Measurements from ENCODE around the gene ITGB1BP2.
"Not testable (repeated sequence)": the region's sequence is repeated elsewhere in the genome, so short reads cannot be mapped to it uniquely, and the experiment has no call there.

The ITGB1BP2 gene

DNA sequence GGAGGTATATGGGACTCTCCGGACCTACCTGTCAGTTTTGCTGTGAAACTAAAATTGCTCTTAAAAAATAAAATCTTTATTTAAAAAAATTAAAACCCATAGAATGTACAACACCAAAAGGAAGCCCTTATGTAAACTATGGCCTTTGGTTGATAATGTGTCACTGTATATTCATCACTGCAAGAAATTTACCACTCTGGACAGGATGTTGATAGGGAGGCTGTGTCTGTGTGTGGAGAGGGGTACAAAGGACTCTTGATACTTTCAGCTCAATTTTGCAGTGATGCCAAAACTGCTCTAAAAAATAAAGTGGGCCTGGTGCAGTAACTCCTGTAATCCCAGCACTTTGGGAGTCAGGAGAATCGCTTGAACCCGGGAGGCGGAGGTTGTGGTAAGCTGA lies 44.7 kb upstream of the ITGB1BP2 start:
- H3K27me3 ChIP-seq (replicated peaks): no peaks in the 10 kb centered on the region
- no peaks in the 10 kb centered on the region for H3K36me3 ChIP-seq (replicated peaks)
- no peak overlapping the region for H3K27ac ChIP-seq
- no peak for DNase-seq
- TF ChIP-seq, protein P1, sequence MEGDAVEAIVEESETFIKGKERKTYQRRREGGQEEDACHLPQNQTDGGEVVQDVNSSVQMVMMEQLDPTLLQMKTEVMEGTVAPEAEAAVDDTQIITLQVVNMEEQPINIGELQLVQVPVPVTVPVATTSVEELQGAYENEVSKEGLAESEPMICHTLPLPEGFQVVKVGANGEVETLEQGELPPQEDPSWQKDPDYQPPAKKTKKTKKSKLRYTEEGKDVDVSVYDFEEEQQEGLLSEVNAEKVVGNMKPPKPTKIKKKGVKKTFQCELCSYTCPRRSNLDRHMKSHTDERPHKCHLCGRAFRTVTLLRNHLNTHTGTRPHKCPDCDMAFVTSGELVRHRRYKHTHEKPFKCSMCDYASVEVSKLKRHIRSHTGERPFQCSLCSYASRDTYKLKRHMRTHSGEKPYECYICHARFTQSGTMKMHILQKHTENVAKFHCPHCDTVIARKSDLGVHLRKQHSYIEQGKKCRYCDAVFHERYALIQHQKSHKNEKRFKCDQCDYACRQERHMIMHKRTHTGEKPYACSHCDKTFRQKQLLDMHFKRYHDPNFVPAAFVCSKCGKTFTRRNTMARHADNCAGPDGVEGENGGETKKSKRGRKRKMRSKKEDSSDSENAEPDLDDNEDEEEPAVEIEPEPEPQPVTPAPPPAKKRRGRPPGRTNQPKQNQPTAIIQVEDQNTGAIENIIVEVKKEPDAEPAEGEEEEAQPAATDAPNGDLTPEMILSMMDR (IDR thresholded peaks at IDR 0.05; ENCODE audit: low read depth, low read length, missing control alignments): no peak
- H3K4me3 ChIP-seq (ENCODE audit: low read depth, low read length): no peak overlapping the region
- in situ Hi-C loops (cut with HindIII; ENCODE audit: low pct_ligation_motif_present, low sequenced_read_pairs): no loop called here

DNA sequence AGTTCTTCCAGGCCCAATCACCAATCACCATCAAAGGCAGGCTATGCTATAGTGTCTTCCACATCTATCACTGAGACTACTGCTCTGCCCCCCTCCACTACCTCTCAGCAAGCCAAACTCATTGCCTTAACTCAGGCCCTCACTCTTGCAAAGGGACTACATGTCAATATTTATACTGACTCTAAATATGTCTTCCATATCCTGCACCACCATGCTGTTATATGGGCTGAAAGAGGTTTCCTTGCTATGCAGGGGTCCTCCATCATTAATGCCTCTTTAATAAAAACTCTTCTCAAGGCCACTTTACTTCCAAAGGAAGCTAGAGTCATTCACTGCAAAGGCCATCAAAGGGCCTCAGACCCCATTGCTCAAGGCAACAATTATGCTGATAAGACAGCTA lies 32.9 kb upstream of the ITGB1BP2 start:
- H3K27ac ChIP-seq; H3K36me3 ChIP-seq (replicated peaks); H3K27me3 ChIP-seq (replicated peaks); DNase-seq; in situ Hi-C loops (cut with HindIII; ENCODE audit: low pct_ligation_motif_present, low sequenced_read_pairs); H3K4me3 ChIP-seq (ENCODE audit: low read depth, low read length): not testable (repeated sequence)

DNA sequence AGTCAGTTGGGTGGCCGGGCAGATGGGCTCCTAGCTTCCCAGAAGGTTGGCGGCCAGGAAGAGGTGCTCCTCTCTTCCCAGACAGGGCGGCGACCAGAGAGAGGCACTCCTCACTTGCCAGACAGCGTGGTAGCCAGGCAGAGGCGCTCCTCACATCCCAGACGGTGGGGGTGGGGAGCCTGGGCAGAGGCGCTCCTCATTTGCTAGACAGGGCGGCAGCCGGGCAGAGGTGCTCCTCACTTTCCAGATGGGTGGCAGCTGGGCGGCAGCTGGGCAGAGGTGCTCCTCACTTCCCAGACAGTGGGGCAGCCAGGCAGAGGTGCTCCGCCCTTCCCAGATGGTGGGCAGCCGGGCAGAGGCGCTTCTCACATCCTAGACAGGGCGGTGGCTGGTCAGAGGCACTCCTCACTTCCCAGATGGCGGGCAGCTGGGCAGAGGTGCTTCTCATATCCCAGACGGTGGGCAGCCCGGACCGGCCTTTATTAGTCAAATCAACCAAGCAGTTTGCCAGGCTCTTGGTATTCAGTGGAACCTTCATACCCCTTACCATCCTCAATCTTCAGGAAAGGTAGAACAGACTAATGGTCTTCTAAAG lies 31.7 kb upstream of the ITGB1BP2 start:
- Histone ChIP-seq H3K27ac (no peak overlapping the region), H3K4me3 (ENCODE audit: low read depth, low read length) (no peak overlapping the region), H3K27me3 (replicated peaks) (no peaks in the 10 kb centered on the region), H3K36me3 (replicated peaks) (no peaks in the 10 kb centered on the region)
- TF ChIP-seq, protein P1 (IDR thresholded peaks at IDR 0.05; ENCODE audit: low read depth, low read length, missing control alignments): no peak
- in situ Hi-C loops (cut with HindIII; ENCODE audit: low pct_ligation_motif_present, low sequenced_read_pairs): no loop called here
- DNase-seq: no peak

DNA sequence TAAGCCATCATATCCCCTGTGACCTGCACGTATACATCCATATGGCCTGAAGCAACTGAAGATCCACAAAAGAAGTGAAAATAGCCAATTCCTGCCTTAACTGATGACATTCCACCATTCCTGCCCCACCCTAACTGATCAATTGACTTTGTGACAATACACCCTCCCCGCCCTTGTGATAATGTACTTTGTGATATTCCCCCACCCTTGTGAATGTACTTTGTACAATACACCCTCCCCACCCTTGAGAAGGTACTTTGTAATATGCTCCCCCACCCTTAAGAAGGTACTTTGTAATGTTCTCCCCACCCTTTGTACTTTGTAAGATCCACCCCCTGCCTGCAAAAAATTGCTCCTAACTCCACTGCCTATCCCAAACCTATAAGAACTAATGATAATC lies 29.2 kb upstream of the ITGB1BP2 start:
- H3K36me3 ChIP-seq (replicated peaks); DNase-seq; in situ Hi-C loops (cut with HindIII; ENCODE audit: low pct_ligation_motif_present, low sequenced_read_pairs); H3K4me3 ChIP-seq (ENCODE audit: low read depth, low read length); H3K27me3 ChIP-seq (replicated peaks); H3K27ac ChIP-seq: not testable (repeated sequence)

DNA sequence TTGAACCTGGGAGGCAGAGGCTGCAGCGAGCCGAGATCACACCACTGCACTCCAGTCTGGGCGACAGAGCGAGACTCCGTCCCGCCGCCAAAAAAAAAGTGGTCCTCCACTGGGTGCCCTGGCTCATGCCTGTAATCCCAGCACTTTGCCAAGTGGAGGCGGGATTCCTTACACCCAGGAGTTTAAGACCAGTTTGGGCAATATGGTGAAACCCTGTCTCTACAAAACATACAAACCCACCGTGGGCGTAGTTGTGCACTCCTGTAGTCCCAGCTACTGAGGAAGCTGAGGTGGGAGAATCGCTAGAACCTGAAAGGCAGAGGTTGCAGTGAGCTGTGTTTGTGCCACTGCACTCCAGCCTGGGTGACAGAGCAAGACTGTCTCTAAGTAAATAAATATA lies 20.2 kb upstream of the ITGB1BP2 start:
- H3K4me3 ChIP-seq (ENCODE audit: low read depth, low read length); in situ Hi-C loops (cut with HindIII; ENCODE audit: low pct_ligation_motif_present, low sequenced_read_pairs); DNase-seq; H3K27ac ChIP-seq; H3K27me3 ChIP-seq (replicated peaks); H3K36me3 ChIP-seq (replicated peaks): not testable (repeated sequence)

DNA sequence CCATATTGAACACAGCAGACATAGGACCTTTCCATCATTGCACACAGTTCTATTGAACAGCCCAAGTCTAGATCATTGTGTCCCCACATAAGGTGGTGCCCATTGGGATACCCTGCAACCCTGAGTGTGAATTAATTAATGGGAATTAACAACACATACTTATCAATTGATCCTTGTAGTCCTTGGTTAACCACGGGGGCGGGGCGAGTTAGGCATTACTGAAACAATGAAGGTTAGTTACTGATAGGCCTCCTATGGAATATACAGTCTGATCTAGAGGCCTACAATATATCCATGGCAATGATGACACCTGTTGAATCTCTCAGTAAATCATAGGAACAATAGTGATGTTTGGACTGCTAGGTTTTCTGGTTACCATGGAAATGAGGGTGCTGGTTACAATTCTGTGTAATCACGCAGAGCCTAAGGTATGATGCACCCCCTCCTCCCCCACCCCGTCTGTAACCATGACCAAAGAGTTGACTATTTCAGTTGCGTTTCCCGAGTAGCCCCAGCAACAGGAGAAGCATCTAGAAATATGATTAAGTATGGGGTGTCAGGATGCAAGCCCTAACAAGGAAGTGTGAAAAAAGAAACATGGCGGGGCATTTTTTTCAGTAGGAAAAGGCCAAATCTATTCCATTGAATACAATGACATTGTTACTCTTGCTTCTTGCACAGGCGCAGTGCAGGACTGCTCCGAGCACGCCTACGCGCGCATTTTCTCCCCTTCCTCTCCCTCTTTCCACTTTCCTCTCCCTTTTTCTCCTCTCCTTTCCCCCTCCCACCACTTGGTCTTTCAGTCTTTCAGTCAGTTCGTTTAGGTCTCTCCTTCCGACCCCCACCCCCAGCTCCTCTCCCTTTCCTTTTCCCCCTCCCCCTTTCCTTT lies 18.8 kb upstream of the ITGB1BP2 start:
- Histone ChIP-seq H3K27ac (peak overlapping the region; percentile 95), H3K36me3 (replicated peaks) (no peaks in the 10 kb centered on the region), H3K4me3 (ENCODE audit: low read depth, low read length) (peak overlapping the region; percentile 50), H3K27me3 (replicated peaks) (no peaks in the 10 kb centered on the region)
- in situ Hi-C loops (cut with HindIII; ENCODE audit: low pct_ligation_motif_present, low sequenced_read_pairs): no loop called here
- DNase-seq: peak; percentile 56
- TF ChIP-seq, protein P1 (IDR thresholded peaks at IDR 0.05; ENCODE audit: low read depth, low read length, missing control alignments): no peak

DNA sequence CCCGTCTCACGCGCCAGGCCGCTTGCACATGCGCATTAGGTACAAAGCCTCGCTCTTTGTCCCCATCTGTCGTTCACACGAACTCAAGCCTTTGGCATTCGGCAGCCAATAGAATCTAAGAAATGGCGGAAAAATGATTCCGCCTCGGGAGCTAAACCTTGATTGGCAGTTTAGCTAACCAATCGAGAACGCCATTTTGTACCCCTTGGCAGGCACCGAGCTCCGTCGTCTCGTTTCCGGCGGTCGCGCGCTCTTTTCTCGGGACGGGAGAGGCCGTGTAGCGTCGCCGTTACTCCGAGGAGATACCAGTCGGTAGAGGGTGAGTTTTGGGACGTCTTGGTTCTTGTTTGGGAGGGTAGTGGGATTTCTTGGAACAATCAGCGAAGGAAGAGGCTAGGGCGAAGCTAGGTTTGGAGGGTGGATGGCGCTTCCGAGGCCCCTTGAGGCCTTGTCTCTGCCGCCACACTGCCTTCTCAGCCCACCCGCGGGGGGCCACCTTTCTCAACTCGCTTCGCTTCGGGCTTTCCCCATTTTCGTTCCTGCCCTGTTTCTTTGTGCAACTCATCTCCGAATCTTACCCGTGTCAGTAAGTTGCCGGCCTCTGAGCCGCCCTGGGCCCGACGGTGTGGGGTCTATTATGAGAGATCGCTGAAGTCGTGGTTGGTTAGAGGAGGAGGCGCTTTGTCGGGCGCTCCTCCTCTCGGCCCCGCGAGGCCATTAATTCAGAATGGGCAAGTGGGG lies 18.0 kb upstream of the ITGB1BP2 start, which contains the start of gene NONO:
NONO (plus strand) TSS at position 233 of the 741 bp plus-strand sequence. CDS start 7,003 bp downstream, outside the sequence.
- peak; percentile 96 for DNase-seq
- in situ Hi-C loops (cut with HindIII; ENCODE audit: low pct_ligation_motif_present, low sequenced_read_pairs): no loop called here
- Histone ChIP-seq H3K36me3 (replicated peaks) (no peaks in the 10 kb centered on the region), H3K4me3 (ENCODE audit: low read depth, low read length) (peak within 1 kb of the TSS; percentile 77), H3K27me3 (replicated peaks) (no peaks in the 10 kb centered on the region), H3K27ac (peak within 1 kb of the TSS; percentile 95)
- TF ChIP-seq, protein P1 (IDR thresholded peaks at IDR 0.05; ENCODE audit: low read depth, low read length, missing control alignments): peak; percentile 22

Measured in brain microvascular endothelial cell (primary cell).